ENCODE results near the gene PEAR1. TPM values are rescaled to one million over a fixed set of nuclear protein-coding genes. Genes with fewer than 3 reads are reported as not detected.

PEAR1 gene
- polyA plus RNA-seq, 1 of the 3 experiments (the other 2 are of a cell fraction), result 1.2 TPM

- TF ChIP-seq USF2 (IDR thresholded peaks at IDR 0.05; ENCODE audit: borderline replicate concordance, low read depth, low read length), result no peak
- TF ChIP-seq RCOR1 (IDR thresholded peaks at IDR 0.05; ENCODE audit: low read length), result no peak
- TF ChIP-seq JUND (IDR thresholded peaks at IDR 0.05), result no peak
- TF ChIP-seq NRF1 (IDR thresholded peaks at IDR 0.05; ENCODE audit: low read depth, low read length), result no peak
Observed at GRCh38 chr1:156933136-156933535, 39.6 kb downstream of the PEAR1 start (continued).

- Histone ChIP-seq H3K36me3 (replicated peaks in 1 of 2; ENCODE audit: control insufficient read depth in 1 of 2, insufficient read depth in 2 of 2, low read length in 1 of 2) (peaks cover 0 to 55% of the 10 kb centered on the region in 2 experiments), H3K79me2 (ENCODE audit: insufficient read depth) (no peaks in the 10 kb centered on the region), H3F3A (replicated peaks; ENCODE audit: insufficient read depth) (no peaks in the 10 kb centered on the region), H3K4me2 (no peak overlapping the region), H4K20me1 (ENCODE audit: insufficient read depth) (no peaks in the 10 kb centered on the region), H3K9me3 (no peaks in the 10 kb centered on the region), H3K27me3 (ENCODE audit: insufficient read depth) (no peaks in the 10 kb centered on the region), H3K4me3 (ENCODE audit: low read depth in 2 of 2, low read length in 1 of 2) (no peak overlapping the region), H3K4me1 (ENCODE audit: control insufficient read depth in 1 of 2, insufficient read depth in 2 of 2, low read depth in 1 of 2, low read length in 1 of 2) (no peaks in the 10 kb centered on the region), H3K9me2 (no peaks in the 10 kb centered on the region), H3K9ac (no peak overlapping the region), H2AFZ (ENCODE audit: low read depth) (no peak overlapping the region), H3K27ac (ENCODE audit: low read depth in 2 of 2, low read length in 1 of 2) (no peak overlapping the region)
- TF ChIP-seq POLR2AphosphoS5 (IDR thresholded peaks at IDR 0.05; ENCODE audit: low read depth, low read length) (no peak), FOSL2 (IDR thresholded peaks at IDR 0.05; ENCODE audit: borderline replicate concordance, low read depth) (no peak), GABPA (IDR thresholded peaks at IDR 0.05; ENCODE audit: low read depth) (no peak), RCOR1 (IDR thresholded peaks at IDR 0.05; ENCODE audit: low read length) (no peak)
- TF ChIP-seq, protein P1, sequence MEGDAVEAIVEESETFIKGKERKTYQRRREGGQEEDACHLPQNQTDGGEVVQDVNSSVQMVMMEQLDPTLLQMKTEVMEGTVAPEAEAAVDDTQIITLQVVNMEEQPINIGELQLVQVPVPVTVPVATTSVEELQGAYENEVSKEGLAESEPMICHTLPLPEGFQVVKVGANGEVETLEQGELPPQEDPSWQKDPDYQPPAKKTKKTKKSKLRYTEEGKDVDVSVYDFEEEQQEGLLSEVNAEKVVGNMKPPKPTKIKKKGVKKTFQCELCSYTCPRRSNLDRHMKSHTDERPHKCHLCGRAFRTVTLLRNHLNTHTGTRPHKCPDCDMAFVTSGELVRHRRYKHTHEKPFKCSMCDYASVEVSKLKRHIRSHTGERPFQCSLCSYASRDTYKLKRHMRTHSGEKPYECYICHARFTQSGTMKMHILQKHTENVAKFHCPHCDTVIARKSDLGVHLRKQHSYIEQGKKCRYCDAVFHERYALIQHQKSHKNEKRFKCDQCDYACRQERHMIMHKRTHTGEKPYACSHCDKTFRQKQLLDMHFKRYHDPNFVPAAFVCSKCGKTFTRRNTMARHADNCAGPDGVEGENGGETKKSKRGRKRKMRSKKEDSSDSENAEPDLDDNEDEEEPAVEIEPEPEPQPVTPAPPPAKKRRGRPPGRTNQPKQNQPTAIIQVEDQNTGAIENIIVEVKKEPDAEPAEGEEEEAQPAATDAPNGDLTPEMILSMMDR (IDR thresholded peaks at IDR 0.05), result no peak
- POLR2A ChIA-PET, result no interaction called here
- 98% methylated on average over 16 of the region's 17 CpGs for WGBS (ENCODE audit: low lambda C conversion rate)
- CTCF ChIA-PET, result interaction anchor here (2.4 to 5.0 kb wide), 3 partner anchors 8 to 154 kb away, joined by 15 to 50 read pairs (median 15); no protein-coding TSS in a partner anchor
- no peak for DNase-seq
Observed at GRCh38 chr1:156935505-156936128, 42.1 kb downstream of the PEAR1 start.

DNA sequence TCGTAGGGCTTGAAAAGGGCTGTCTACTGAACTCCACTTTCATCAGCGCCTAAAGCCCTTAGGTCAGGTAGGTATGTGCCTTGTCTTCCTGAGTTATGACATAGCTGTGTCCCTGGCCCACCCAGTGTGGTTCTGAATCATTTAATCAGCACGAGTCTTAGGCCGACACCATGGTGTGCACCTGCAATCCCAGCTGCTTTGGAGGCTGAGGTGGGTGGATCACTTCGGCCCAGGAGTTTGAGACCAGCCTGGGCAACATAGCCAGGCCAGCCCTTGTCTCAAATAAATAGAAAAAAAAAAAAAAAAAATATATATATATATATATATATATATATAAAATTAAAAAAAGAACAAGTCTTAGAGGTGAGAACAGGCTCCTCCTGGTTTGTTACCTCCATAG, 42.7 kb downstream of the PEAR1 start:
- H3K27ac ChIP-seq (ENCODE audit: low read depth in 2 of 2, low read length in 1 of 2), result no peak overlapping the region
- no peak overlapping the region for H3K4me2 ChIP-seq
- no peaks in the 10 kb centered on the region for H3K27me3 ChIP-seq (ENCODE audit: insufficient read depth)
- DNase-seq, result no peak
- no peaks in the 10 kb centered on the region for H3K9me2 ChIP-seq
- no peaks in the 10 kb centered on the region for H4K20me1 ChIP-seq (ENCODE audit: insufficient read depth)
- H3K36me3 ChIP-seq (replicated peaks in 1 of 2; ENCODE audit: control insufficient read depth in 1 of 2, insufficient read depth in 2 of 2, low read length in 1 of 2), result peaks cover 0 to 60% of the 10 kb centered on the region in 2 experiments
- H3K4me1 ChIP-seq (ENCODE audit: control insufficient read depth in 1 of 2, insufficient read depth in 2 of 2, low read depth in 1 of 2, low read length in 1 of 2), result no peaks in the 10 kb centered on the region
- ChIA-PET POLR2A (no interaction called here), CTCF (interaction anchor here (0.8 to 5.0 kb wide), 4 partner anchors 8 to 210 kb away, joined by 3 to 50 read pairs (median 15); no protein-coding TSS in a partner anchor)
- H2AFZ ChIP-seq (ENCODE audit: low read depth), result no peak overlapping the region
- no peak overlapping the region for H3K9ac ChIP-seq
- H3F3A ChIP-seq (replicated peaks; ENCODE audit: insufficient read depth), result no peaks in the 10 kb centered on the region
- TF ChIP-seq GATA2 (CRISPR knock-in tag; IDR thresholded peaks at IDR 0.05) (no peak), RAD21 (IDR thresholded peaks at IDR 0.05; ENCODE audit: low read length) (no peak), IRF3 (IDR thresholded peaks at IDR 0.05; ENCODE audit: low read depth, low read length) (no peak)
- TF ChIP-seq, protein P2, sequence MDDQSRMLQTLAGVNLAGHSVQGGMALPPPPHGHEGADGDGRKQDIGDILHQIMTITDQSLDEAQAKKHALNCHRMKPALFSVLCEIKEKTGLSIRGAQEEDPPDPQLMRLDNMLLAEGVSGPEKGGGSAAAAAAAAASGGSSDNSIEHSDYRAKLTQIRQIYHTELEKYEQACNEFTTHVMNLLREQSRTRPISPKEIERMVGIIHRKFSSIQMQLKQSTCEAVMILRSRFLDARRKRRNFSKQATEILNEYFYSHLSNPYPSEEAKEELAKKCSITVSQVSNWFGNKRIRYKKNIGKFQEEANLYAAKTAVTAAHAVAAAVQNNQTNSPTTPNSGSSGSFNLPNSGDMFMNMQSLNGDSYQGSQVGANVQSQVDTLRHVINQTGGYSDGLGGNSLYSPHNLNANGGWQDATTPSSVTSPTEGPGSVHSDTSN (IDR thresholded peaks at IDR 0.05), result no peak
- H3K79me2 ChIP-seq (ENCODE audit: insufficient read depth), result no peaks in the 10 kb centered on the region
- 100% methylated on average over 5 of the region's 5 CpGs for WGBS (ENCODE audit: low lambda C conversion rate)
- H3K4me3 ChIP-seq (ENCODE audit: low read depth in 2 of 2, low read length in 1 of 2), result no peak overlapping the region
- H3K9me3 ChIP-seq, result no peaks in the 10 kb centered on the region
